Chondrocyte (in vitro differentiated cells): ENCODE measurements around the gene SLIT2. TPM values are rescaled to one million over a fixed set of nuclear protein-coding genes. Genes with fewer than 3 reads are reported as not detected.

ENCODE experiments used
- DNase-seq: peaks from one replicate; pipeline ENCODE4 v3.0.0; 2021; ENCODE audit warnings: mixed read lengths, low spot score
- H3K27ac Mint-ChIP-seq: one replicate; pipeline ENCODE4 v1.8.0; 2021; ENCODE audit warnings: mild to moderate bottlenecking, moderate library complexity, mixed read lengths; ENCODE audit not compliant: unreplicated experiment
- H3K27me3 Mint-ChIP-seq: 2 replicates; pipeline ENCODE4 v1.8.0; 2021; ENCODE audit warnings: low read depth, mixed read lengths
- H3K36me3 Mint-ChIP-seq: 2 replicates; pipeline ENCODE4 v1.8.0; 2021; ENCODE audit warnings: low read depth, mixed read lengths
- H3K4me1 Mint-ChIP-seq: 2 replicates; pipeline ENCODE4 v1.8.0; 2021; ENCODE audit warnings: low read depth, mild to moderate bottlenecking, mixed read lengths
- H3K4me3 Mint-ChIP-seq: one replicate; pipeline ENCODE4 v1.8.0; 2021; ENCODE audit warnings: mild to moderate bottlenecking, moderate library complexity, mixed read lengths; ENCODE audit not compliant: unreplicated experiment
- H3K9me3 Mint-ChIP-seq: 2 replicates; pipeline ENCODE4 v1.8.0; 2021; ENCODE audit warnings: low read depth, mixed read lengths
- CTCF ChIP-seq: fragments of 200-600 bp; sonication (generic); IDR thresholded peaks from 2 replicates; pipeline ENCODE4 v1.5.0; 2021; ENCODE audit warnings: antibody characterized with exemption, mild to moderate bottlenecking, moderate library complexity
- total RNA-seq: library from RNA; stranded (reverse); gene quantifications from 3 replicates; pipeline ENCODE4 v1.2.1, GENCODE V29; 2021

SLIT2 gene
- total RNA-seq, 1 donor from 2014 or later: 36.6 TPM

- H3K4me3 Mint-ChIP-seq: peak overlapping the region; percentile 84
- H3K4me1 Mint-ChIP-seq: peaks cover 55% of the 10 kb centered on the region
- peaks cover 13% of the 10 kb centered on the region for H3K27me3 Mint-ChIP-seq
- no peak for TF ChIP-seq CTCF
- H3K9me3 Mint-ChIP-seq: no peaks in the 10 kb centered on the region
- peak; percentile 66 for DNase-seq
- peaks cover 4% of the 10 kb centered on the region for H3K36me3 Mint-ChIP-seq
- no peak overlapping the region for H3K27ac Mint-ChIP-seq
Observed at GRCh38 chr4:20253283-20253734, 1.6 kb downstream of the SLIT2 start.

- Mint-ChIP-seq H3K4me1 (peaks cover 53% of the 10 kb centered on the region), H3K36me3 (peaks cover 4% of the 10 kb centered on the region), H3K27ac (no peak overlapping the region), H3K4me3 (peak overlapping the region; percentile 84), H3K27me3 (peaks cover 13% of the 10 kb centered on the region), H3K9me3 (no peaks in the 10 kb centered on the region)
- no peak for TF ChIP-seq CTCF
- DNase-seq: peak; percentile 92
Observed at GRCh38 chr4:20253735-20254409, 2.2 kb downstream of the SLIT2 start.

GRCh38 chr4:20254511-20255250 is 3.0 kb downstream of the SLIT2 start:
- Mint-ChIP-seq H3K27ac (peak overlapping the region; percentile 65), H3K4me1 (peaks cover 57% of the 10 kb centered on the region), H3K36me3 (peaks cover 4% of the 10 kb centered on the region), H3K9me3 (no peaks in the 10 kb centered on the region), H3K4me3 (peak overlapping the region; percentile 84), H3K27me3 (peaks cover 13% of the 10 kb centered on the region)
- no peak for TF ChIP-seq CTCF
- DNase-seq: peak; percentile 87

GRCh38 chr4:20255251-20255586 is 3.5 kb downstream of the SLIT2 start:
- peaks cover 4% of the 10 kb centered on the region for H3K36me3 Mint-ChIP-seq
- H3K27me3 Mint-ChIP-seq: peaks cover 13% of the 10 kb centered on the region
- H3K27ac Mint-ChIP-seq: no peak overlapping the region

More at GRCh38 chr4:20255251-20255586, 3.5 kb downstream of the SLIT2 start:
- peak; percentile 1 for TF ChIP-seq CTCF
- H3K9me3 Mint-ChIP-seq: no peaks in the 10 kb centered on the region
- H3K4me1 Mint-ChIP-seq: peaks cover 57% of the 10 kb centered on the region
- DNase-seq: no peak
- H3K4me3 Mint-ChIP-seq: peak overlapping the region; percentile 84
